Bronchial epithelial cell (primary cell): ENCODE measurements around the gene TMIE. TPM values are rescaled to one million over a fixed set of nuclear protein-coding genes. Genes with fewer than 3 reads are reported as not detected.

Source experiments
- DNase-seq: peaks from one replicate; pipeline ENCODE4 v3.0.0-alpha.2; 2010; ENCODE audit warnings: low read depth
- FAIRE-seq: peaks from 2 replicates; lab custom pipeline; 2011; peaks lifted over from hg19 to GRCh38; lab: Jason Lieb, UNC
- H3K27me3 ChIP-seq: 2 replicates; pipeline ENCODE4 v1.5.1; 2011; ENCODE audit warnings: low read length; ENCODE audit not compliant: control insufficient read depth, insufficient read depth
- H3K36me3 ChIP-seq: 2 replicates; pipeline ENCODE4 v1.5.1; 2011; ENCODE audit warnings: low read length; ENCODE audit not compliant: control insufficient read depth, insufficient read depth
- H3K4me3 ChIP-seq: 2 replicates; pipeline ENCODE4 v1.5.1; 2011; ENCODE audit warnings: mild to moderate bottlenecking, low read depth, low read length, control low read depth
- CTCF ChIP-seq: IDR thresholded peaks from 2 replicates; pipeline ENCODE4 v1.5.1; 2011; ENCODE audit warnings: mild to moderate bottlenecking, moderate library complexity, low read length, control low read depth, inconsistent platforms; ENCODE audit not compliant: insufficient read depth, severe bottlenecking
- total RNA-seq: library from RNA; depleted of rRNA; stranded (reverse); fragments of >200 nt; gene quantifications from 2 replicates; pipeline ENCODE4 v1.2.1, GENCODE V29; 2014

Gene TMIE
- total RNA-seq, 1 donor from 2014 or later, result 1.6 TPM

DNA sequence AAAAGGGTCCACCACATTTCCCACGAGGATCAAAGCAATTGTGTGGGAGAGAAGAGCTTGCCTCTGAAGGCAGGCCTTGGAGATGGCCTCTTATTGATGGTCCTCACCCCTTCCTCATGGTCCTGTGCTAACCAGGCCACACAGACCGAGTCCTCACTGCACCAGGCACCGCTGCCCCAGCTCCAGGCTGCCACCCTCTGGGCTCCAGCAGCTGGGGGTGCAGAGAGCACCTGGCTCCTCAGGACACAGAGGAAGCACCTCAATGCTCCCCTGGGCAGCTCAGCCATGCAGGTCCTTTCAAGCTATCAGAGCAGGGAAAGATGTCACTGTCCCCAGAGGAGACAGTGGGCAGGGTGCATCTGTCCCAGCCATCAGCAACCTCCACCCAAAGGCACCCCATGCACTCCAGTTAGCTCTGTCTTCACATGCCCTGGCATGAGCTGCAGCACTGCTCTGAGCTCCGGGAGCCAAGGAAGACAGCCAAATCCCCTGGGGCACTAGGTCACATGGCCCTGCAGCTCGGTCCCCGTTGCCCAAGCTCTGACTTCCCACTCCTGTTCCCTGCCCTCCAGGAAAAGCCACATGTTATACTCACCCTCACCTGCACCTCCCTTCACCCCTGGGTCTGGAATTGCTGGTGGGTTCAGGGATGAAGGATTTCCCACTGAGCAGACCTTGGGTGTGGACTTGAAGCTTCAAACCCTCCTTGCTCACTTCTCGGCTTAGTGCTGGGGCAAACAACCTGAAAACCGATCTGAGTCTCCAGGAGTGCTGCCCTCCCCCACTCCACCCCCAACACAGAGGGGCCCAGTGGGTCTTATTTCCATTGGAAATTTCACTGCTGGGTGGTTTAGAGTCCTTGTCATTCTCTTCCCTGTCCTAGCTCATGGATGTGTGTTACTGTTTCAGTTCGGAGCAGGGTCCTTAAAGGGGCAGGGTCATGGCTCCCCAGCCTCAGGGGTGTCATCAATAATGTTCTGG, 40.4 kb upstream of the TMIE start:
- H3K4me3 ChIP-seq, result no peak overlapping the region
- FAIRE-seq (peak; percentile 97), DNase-seq (peak; percentile 89)
- peak; percentile 40 for TF ChIP-seq CTCF
- no peaks in the 10 kb centered on the region for H3K27me3 ChIP-seq
- H3K36me3 ChIP-seq, result no peaks in the 10 kb centered on the region

DNA sequence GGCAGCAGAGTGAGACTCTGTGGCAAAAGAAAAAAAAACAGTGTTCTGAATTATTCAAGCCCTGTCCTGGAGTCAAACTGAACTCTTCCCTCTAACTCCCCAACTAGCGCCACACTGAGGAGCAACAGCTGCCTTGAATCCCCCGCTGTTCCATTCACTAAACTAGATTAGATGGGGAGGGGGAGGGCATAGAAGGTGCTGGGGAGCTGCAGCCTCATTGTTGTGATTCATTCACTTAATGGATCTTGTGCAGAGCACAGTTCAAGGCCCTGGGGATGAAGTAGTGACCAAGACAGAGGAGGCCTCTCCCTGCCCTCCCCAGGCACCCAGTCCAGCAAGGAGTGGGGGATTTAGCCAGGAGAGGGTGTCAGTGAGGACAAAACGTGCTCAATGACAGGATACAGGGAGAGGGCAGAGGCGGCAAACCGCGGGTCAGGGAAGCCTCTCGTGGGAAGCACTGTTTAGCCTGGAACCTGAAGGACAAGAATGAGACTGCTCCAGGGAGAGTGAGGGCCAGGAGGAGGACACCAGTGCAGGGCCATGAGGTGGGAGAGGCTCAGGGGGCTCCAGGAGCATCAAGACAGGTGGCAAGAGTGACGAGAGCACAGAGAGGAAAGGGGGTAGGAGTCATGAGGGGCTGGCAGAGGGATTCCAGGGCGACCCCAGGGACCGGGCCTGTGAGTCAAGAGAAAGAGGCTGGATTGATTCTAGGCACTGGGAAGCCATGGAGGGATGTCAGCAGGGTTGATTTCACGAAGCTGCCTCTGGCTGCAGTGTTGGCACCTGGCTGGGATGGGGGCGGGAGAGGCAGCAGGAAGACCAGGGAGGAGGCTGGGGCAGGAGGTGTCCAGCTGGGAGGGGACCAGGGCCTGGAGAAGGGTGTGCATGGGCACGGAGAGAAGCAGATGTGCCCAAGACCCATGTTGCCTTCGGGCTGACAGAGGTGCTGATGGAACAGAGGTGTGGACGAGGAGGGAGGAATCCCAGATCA, 39.1 kb upstream of the TMIE start:
- Histone ChIP-seq H3K4me3 (no peak overlapping the region), H3K36me3 (no peaks in the 10 kb centered on the region), H3K27me3 (no peaks in the 10 kb centered on the region)
- no peak for TF ChIP-seq CTCF
- DNase-seq (no peak), FAIRE-seq (no peak)

DNA sequence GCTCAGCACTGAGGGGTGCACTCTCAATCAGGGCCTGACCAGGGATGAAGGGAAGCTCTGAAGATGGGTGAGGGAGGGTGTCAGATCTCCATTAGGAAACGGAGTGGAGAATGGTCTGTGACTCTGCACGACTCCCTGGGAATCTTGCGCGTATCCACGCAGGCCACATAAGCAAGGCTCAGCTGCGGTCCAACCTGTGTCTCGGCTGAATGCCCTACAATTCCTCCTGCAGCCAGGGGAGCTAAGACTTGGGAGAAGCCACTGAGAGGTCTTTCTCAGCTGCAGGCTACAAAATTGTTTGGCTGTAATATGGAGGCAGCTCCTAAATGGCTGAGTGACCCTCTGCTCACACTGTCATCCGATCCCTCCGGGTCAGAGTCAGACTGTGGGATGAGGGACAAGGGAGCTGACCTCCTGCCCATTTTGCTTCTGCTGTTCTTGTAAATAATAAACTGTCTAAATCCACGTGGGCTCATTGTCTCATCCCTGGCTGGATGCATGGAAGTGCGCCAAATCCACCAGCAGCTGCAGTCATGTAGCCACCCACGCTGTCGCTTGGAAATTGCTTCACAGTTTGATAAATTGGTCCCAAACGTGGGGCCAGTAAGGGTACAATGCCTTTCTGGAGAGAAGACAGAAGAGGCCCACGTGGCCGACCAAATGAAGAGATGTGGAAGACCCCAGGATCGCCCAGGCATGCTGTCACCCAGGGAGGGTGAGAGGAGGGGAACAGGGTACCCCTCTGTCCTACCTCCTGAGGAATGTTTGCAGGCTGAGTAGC, 38.2 kb upstream of the TMIE start:
- FAIRE-seq (no peak), DNase-seq (no peak)
- no peak for TF ChIP-seq CTCF
- no peaks in the 10 kb centered on the region for H3K36me3 ChIP-seq
- H3K4me3 ChIP-seq, result no peak overlapping the region
- H3K27me3 ChIP-seq, result no peaks in the 10 kb centered on the region

DNA sequence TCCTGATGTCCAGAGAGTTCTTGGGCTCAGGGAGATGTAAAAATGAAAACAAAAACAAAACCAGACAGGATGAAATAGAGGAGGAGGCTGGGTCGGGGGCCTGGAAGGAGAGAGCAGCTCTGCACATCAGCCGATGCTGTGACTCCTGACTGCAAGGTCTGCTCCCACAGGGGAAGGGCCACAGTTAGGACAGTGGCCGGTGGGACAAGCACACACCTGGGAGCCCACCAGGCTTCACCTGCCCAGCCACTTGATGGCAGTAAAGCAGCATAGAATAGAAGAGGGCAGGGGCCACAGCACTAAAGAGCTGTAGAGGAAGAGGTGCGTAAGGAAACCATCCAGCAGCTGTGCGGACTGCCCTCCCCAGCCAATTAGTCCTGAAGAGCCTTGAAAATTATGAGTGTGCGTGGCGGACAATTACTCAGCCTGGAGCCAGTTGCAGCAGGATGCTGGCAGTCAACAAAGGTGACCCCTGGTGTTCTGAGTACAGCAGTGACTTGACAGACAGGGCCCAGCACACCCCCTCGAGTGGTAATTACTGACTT, 37.5 kb upstream of the TMIE start:
- DNase-seq, result peak; percentile 42
- FAIRE-seq, result no peak
- TF ChIP-seq CTCF, result peak; percentile 35

More for the DNA sequence above, 37.5 kb upstream of the TMIE start:
- H3K36me3 ChIP-seq, result no peaks in the 10 kb centered on the region
- H3K4me3 ChIP-seq, result no peak overlapping the region
- no peaks in the 10 kb centered on the region for H3K27me3 ChIP-seq
